Left forelimb (tissue), 1 donor: ENCODE data around the gene BAZ2A.
"Not testable (repeated sequence)": the region's sequence is repeated elsewhere in the genome, so short reads cannot be mapped to it uniquely, and the experiment has no call there.

Experiments
- DNase-seq: peaks from one replicate; pipeline ENCODE4 v3.0.0-alpha.2; 2018; ENCODE audit warnings: low spot score

The BAZ2A gene

GRCh38 chr12:56630180-56630632 lies at the start of gene BAZ2A:
TSS of gene BAZ2A (minus strand) at chr12:56630326. CDS start at chr12:56617530, 12,796 bp downstream.
- DNase-seq: peak; percentile 91

DNA sequence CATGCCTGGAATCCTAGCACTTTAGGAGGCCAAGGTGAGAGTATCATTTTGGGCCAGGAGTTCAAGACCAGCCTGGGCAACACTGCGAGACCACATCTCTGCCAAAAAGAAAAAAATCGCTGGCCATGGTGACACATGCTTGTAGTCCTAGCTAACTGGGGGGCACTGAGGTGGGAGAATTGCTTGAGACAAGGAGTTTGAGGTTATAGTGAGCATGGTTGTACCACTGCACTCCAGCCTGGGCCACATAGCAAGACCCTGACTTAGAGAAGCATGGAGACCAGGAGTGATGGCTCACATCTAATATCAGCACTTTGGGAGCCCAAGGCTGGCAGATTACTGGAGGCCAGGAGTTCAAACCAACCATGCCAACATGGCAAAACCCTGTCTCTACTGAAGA lies 48.7 kb upstream of the BAZ2A start:
- no peak for DNase-seq

DNA sequence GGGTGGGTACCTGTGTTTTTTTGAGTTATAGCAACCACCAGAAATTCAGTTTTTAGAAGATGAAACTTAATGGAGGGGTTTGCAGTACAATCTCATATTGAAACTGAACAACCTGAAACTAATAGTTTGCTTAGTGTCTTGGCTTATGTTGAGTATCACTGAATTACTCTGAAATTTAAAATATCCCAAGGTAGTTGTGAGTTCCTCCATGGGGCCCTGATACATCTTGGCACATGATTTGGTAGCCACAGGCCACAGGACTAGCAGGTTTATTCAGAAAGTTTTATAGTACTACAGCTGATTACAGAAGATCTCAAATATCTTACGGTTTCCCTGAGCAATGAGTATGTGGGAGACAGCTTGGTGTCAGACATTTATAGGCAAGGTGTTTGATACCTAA lies 47.6 kb upstream of the BAZ2A start:
- no peak for DNase-seq

DNA sequence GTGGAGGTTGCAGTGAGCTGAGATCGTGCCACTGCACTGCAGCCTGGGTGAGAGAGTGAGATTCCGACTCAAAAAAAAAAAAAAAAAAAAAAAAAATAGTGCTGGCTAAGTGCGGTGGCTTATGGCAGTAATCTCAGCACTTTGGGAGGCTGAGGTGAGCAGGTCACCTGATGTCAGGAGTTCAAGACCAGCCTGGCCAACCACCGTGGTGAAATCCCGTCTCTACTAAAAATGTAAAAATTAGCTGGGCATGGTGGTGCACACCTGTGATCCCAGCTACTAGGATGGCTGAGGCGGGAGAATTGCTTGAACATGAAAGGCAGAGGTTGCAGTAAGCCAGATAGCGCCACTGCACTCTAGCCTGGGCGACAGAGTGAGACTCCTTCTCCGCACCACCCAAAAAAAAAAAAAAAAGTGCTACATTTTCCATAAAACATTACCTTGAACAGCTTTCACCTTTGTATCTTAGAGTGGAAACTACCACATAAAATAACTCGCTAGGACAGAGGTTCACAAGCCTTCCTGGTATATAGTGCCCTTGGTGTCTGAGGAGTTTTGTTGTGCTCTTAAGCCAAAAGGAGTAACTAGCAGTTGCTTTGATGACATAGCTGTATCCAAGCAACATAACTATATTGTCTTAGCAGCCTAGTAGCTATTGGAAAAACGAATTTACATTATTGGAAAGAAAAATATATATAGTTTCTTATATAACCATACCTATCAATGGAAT lies 46.9 kb upstream of the BAZ2A start:
- no peak for DNase-seq

DNA sequence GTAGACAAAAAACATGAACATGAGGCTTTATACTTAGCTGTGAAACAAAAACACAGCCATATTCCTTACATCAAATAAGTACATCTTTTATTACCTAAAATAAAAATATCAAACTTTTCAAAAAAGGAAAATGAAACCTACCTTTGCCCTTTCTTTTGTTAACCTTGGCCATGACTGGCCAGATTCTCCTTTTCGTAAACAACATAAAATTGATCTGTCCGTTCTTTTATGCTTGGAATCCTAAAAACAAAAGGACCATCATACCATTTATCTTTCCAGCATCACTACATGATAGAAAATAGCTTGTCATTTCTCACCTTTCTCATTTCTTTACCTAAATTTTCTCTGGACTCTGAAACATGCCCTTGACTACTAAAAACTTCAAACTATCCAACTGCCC lies 41.5 kb upstream of the BAZ2A start:
- no peak for DNase-seq

DNA sequence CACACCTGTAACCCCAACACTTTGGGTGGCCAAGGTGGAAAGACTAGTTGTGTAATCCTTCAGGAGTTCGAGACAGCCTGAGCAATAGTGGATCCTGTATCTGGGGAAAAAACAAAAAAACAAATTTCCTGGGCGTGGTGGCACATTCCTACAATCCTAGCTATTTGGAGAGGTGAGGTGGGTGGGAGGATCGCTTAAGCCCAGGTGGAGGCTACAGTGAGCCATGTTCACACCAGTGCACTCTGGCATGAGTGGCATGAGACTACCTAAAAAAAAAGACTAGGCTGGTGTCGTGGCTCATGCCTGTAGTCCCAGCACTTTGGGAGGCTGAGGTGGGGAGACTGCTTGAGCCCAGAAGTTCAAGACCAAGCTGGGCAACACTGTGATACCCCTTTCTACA lies 40.7 kb upstream of the BAZ2A start:
- DNase-seq: no peak

DNA sequence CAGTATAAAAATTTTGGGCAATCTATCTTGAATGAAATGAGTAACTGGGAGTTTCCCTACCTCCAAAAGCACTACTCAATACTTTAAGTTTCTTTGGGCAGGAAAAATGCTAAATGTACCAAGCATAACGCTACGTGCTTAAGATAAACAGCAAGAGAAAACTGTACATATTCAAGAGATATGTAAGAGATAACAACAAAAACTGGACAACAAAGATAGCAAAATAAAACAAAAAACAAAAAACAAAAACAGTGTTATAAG lies 38.0 kb upstream of the BAZ2A start:
- no peak for DNase-seq

DNA sequence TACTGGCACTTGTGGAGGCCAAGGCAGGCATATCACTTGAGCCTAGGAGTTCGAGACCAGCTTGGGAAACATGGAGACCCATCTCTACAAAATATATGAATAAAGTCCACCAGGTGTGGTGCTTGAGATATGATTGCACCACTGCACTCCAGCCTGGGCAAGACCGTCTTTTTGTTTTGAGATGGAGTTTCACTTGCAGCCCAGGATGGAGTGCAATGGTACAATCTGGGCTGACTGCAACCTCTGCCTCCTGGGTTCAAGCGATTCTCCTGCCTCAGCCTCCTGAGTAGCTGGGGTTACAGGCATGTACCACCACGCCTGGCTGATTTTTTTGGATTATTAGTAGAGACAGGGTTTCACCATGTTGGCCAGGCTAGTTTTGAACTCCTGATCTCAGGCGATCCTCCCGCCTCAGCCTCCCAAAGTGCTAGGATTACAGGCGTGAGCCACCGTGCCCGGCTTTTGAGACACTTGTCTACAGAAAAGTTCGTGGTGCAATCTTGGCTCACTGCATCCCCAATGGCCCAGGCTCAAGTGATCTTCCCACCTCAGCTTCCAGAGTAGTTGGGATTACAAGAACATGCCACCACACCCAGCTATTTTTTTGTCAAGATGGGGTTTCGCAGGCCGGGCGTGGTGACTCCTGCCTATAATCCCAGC lies 32.0 kb upstream of the BAZ2A start:
- no peak for DNase-seq

- no peak for DNase-seq
Measured at GRCh38 chr12:56661560-56661959, 31.4 kb upstream of the BAZ2A start.

DNA sequence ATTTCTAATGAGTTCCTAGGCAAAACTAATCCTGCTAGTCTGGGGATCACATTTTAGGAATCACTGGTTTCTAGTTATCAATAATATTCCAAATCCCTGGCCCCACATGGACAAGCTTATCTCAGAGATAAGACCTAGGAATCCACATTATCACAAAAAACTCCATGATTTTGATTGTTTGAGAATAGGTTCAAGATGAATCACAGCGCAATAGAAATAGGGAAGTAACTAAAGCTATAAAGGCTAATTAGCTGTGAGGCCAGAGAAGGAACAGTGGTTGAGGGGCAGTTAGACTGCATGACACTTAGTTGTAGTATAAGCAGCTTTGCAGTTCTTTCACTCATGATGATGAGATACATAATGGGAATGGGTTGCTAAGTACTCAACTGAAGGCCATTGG lies 28.8 kb upstream of the BAZ2A start:
- DNase-seq: no peak

DNA sequence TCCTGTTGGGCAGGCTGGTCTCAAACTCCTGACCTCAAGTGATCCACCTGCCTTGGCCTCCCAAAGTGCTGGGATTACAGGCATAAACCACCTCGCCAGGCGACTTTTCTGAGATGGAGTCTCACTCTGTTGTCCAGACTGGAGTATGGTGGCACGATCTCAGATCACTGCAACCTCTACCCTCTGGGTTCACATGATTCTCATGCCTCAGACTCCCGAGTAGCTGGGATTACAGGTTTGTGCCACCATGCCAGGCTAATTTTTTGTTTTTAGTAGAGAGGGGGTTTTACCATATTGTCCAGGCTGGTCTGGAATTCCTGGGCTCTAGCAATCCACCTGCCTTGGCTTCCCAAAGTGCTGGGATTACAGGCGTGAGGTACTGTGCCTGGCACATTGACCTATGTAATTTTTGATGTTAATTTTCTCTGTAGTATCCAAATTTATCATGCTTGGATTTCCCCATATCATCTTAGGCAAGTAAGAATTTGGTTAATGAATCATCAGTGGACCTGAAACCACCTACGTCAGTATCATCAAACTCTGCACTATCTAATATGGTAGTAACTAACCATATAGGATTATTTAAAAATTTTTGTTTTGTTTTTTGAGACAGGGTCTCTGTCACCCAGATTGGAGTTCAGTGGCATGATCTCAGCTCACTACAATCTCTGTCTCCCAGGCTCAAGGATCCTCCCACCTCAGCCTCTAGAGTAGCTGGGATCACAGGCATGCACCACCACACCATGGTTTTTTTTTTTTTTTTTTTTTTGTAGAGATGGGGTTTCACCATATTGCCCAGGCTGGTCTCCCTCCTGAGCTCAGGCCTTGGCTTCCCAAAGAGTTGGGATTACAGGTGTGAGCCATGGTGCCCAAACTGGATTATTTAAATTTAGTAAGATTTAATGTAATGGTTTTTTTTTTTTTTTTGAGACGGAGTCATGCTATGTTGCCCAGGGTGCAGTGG lies 27.6 kb upstream of the BAZ2A start:
- no peak for DNase-seq

- not testable (repeated sequence) for DNase-seq
Measured at GRCh38 chr12:56653781-56654180, 23.7 kb upstream of the BAZ2A start.

DNA sequence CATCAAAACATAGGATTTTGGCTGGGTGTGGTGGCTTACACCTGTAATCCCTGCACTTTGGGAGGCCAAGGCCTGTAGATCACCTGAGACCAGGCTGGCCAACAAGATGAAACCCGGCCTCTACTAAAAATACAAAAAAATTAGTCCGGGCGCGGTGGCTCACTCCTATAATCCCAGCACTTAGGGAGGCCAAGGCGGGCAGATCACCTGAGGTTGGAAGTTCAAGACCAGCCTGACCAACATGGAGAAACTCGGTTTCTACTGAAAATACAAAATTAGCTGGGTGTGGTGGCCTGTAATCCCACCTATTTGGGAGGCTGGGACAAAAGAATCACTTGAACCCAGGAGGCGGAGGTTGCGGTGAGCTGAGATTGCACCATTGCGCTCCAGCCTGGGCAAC lies 17.9 kb upstream of the BAZ2A start:
- DNase-seq: not testable (repeated sequence)

DNA sequence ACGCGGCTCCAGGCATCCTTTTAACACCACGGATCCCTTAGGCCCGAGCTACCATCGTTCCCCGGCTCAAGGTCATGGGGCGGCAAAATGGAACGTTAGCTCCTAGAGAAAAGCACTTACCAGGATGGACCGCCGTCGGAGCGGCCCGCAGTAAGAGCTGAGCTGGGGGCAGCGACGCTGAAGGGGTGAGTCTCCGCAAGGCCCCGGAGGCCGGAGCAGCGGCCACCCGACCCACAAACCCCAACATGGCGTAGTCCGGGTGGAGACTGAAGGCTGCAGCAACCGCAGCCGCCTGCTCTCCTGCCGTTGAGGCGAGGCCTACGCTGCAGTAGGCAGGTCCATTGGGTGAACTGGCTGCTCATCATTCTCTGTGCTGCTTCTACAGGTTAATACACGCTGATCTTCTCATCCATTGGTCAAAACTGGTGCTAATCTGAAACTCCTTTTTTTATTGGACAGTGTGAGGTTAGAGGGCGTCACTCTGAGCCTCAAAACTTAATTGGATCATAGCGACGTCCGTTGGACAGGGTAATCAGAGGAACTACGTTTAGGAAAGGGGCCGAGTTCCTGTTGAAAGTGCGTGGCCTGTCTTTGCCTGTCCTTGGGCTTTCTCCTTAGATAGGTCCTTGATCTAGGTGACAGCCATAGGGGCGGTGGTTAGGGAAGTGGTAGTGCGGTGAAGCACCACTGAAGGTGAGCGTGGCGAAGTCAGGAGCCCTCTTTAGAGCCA lies 15.8 kb upstream of the BAZ2A start, which contains the start of gene ATP5F1B:
ATP5F1B (minus strand) TSS at position 268 of the 730 bp plus-strand sequence; CDS start at position 247, 21 bp downstream.
- DNase-seq: peak; percentile 89

GRCh38 chr12:56645201-56645716 lies 15.1 kb upstream of the BAZ2A start:
- DNase-seq: no peak

DNA sequence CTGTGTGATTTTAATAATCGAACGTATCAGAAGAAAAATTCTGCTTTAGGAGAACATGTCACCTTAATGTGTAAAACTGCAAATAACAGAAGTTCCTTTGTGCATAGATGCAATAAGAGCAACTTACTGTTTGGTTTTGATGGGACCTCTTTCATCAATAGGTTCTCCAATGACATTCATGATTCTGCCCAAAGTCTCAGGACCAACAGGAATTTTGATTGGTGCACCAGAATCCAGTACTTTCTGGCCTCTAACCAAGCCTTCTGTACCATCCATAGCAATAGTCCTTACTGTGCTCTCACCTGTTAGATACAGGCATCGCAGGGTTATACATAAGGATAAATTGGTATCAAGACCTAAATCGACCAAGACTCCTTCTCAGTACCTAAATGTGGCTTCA lies 14.5 kb upstream of the BAZ2A start:
- DNase-seq: no peak

GRCh38 chr12:56641219-56641618 lies 11.1 kb upstream of the BAZ2A start:
- no peak for DNase-seq

DNA sequence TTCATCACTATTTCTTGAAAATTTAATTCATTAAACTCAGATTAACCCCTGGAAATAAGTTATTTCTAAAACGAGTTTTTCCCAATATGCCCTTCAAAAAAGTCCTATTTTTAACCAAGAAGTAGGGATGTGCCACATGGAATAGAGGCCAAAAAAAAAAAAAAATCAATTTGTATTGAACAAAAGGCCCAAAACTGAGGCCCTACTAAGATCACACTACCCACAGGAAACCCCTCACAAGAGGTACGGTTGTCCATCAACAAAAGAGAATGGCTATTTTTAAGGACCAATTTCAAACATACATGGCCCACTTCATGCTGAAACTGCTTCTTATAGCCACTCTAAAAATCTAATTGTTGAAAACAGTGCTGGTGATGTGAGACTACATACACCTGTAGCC lies 7.5 kb upstream of the BAZ2A start:
- DNase-seq: no peak

DNA sequence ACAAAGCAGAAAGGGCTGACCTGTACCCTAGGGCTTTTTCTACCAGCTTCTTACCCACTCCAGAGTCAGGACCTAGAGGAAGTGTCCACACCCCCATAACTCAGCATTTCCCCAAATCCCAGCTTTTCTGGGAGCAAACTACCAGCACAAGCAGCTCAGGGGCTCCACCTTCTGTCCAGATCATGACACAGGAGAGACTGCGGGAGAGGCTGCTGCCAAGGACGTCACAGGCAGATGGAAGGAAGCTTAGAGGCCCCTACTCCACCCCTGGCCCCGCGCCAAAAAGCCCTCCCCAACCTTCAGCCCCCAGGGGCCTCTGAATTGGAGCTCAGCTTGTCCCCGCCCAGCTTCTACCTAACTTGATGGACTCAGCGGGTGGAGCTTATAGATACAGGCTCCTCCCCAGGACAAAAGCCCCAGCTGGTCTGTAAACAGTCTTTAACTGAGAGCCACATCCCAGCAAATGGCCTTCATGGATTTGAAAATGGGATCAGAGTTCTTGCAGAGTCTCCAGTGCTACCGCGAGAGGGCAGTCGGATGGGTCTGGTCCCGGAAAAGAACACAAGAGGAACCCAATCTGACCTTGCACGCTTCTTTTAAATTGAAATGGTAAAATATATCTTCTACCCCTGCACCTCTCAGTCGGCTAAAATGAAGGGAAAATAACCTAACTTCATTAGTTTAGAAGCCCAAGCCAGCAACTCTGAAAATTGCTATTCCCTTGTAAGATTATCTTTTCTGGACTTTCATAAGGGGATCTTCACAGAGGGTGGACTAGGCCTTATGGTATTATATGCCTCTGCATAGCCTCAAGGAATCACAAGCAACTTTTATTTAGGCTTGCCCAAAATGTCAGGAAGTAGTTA lies 6.8 kb upstream of the BAZ2A start:
- peak; percentile 100 for DNase-seq

GRCh38 chr12:56635806-56636674 lies 5.9 kb upstream of the BAZ2A start:
- DNase-seq: peak; percentile 89
